ENCODE data around the gene AFDN.
"Not testable (repeated sequence)": the region's sequence is repeated elsewhere in the genome, so short reads cannot be mapped to it uniquely, and the experiment has no call there.

Gene AFDN

DNA sequence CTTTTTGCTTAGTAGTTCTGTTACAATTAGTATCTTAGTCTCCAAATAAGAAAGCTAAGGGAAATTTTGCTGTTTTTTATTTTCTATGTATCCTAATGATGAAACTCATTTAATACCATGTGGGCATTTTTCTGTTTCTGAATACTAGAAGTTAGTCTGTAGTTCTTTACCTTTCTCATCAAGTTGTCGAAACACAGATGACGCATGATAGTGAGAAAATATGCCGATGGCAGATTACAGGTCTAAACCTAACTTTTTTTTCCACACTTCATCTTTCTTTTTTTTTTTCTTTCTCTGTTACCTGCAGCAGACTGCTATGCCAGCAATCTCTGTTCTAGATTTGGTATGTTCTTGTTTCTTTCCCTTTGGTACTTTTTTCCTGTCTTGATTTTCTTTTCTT, 127.4 kb downstream of the AFDN start:
- DNase-seq (ENCODE audit: low spot score): no peak

DNA sequence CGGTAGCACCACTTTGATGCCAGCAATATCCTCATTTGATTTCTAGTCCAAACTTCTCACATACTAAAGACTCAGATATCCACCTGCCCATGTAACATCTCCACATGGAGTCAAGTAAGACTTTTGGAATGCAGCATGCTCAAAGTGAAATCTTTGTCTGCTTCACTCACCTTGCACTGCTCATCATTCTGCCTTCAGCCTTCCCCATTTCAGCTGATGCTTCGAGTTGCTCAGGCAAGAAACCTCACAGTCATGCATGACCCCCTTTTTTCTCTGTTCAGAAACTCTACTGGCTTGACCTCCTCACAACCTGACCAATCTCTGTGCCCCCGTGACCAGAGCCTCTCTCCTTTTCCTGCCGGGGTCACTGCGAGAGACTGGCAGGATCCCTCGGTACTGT, 129.8 kb downstream of the AFDN start:
- DNase-seq (ENCODE audit: low spot score): no peak

DNA sequence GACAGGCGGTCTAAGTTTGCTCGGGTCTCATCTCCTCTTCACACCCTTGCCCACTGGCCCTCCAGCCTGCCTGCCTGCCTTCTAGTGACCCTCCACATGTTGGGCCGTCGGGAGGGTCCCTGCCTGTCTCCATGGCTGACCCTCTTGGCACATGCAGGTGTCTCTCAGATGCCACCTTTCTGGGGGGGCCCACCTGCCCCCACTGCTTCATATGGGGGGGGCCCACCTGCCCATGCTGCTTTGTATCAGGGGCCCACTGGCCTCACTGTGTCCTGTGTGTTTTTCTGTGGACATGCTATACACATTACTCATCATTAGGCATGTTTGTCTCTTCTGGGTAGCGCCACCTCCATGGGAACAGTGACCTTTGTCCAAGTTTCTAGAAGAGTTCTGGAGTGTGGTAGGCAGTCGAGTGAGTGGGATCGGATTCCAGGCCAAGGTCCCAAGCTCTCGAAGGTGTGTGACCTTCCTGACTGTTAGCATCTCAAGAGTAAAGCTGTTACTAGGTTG, 130.3 kb downstream of the AFDN start:
- DNase-seq (ENCODE audit: low spot score): peak; percentile 11

DNA sequence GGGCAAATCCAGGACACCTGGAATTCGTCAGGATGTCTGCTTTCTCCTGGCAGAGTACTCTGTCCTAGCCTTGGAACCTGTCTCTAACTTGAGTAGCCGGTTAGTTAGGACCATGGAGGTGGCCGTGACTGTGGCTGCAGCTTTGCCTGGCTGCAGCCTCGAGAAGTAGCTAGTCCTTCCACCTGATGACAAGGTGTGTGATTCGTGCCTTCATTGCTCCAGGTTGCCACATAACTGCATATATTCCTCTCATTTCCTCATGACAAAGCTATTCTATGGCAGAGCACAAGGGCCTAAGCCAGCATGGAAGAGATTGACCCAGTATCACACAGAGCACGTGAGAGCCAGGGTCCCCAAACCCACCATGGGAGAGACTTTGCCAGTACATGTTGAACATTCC, 130.9 kb downstream of the AFDN start:
- no peak for DNase-seq (ENCODE audit: low spot score)

DNA sequence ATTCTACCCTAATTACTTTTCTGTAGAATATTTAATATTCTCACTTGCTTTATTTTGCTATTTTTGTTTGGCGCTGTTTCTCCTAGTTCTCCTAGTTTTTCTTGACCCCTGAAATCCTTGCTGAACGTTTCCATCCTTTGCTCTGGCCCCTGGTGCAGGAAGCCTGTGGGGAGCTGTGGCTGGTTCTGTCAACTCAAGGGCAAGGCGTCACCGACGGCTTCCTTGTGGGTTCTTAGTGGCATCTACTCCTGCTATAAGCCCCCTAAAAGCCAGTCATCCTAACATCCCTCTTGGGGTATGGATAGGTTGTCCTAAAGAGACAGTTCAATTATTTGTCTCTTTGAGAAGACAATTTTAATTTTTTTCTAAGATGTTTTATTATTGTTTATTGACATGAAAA, 133.9 kb downstream of the AFDN start:
- no peak for DNase-seq (ENCODE audit: low spot score)

DNA sequence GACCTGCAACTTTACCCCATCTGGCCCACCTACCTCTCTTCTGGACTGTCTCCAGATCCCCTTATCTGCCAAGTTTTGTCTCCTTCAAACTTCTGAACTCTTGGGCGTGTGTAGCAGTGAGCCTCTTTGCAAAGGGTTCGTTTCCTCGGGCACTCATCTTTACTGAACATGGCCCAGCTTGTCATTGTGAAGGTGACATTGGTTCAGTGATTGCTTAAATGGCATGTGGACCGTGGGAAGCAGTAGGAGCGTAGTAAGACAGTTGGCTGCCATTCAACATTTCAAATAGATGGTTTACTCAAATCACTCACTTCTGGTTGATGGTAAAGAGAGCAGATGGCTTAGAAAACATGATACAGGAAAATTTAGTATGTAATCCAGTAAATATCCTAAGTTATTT, 136.0 kb downstream of the AFDN start:
- DNase-seq (ENCODE audit: low spot score): no peak

DNA sequence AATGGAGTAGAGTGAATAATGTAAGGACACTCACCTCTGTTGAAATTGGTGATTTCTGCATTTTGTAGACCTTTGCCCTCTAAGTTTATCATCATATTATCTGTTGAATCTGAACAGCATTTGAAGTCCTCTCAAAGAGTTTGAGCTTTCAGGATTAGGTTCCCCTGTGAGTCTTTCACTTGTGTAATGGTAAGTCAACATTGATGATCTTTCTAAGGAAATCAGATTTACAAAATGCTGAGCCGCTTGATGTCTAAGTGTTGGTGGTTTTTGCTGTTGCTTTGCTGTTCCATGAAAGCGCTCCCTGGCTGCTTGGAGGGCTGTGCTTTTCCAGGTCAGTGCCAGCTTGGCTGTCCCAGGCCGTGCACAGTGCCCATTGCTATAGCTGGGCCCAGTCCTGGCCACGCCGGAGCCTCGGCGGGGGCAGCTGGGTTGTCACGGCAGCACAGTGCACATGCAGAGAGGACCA, 136.9 kb downstream of the AFDN start:
- DNase-seq (ENCODE audit: low spot score): no peak

DNA sequence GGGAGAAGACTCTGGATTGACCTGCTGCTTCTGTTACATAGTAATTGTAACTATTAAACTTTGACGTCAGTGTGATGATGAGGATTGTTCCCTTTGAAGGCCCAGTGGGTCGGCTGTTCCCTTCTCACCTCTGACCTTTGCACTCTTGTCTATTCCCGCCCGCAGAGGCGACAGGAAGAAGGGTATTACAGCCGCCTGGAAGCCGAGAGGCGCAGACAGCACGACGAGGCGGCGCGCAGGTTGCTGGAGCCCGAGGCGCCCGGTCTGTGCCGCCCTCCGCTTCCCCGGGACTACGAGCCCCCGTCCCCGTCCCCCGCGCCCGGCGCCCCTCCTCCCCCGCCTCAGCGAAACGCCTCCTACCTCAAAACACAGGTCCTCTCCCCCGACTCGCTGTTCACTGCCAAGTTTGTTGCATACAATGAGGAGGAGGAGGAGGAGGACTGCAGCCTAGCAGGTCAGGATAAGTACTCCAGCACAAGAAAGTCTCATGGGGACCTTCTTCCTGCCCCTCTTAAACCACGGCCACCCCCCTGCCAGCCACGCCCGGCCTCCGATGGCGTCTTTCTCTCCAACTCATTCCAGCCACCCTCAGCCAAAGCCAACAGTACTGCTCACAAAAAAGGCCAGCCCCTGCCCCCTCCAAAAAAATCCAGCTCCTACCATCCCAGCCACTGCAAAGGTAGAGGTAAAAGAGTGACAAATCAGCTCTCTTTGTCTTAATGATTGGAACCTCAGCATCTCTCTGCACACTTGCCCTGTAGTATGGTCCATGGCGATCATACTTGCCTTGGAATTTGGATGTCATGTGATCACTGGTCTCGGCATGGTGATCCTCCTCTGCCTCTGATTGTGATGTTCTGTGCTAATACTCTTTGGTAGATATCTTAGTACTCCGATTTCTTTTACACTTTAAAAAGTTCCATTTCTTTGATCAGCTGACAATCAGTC, 139.2 kb downstream of the AFDN start:
- DNase-seq (ENCODE audit: low spot score): no peak

DNA sequence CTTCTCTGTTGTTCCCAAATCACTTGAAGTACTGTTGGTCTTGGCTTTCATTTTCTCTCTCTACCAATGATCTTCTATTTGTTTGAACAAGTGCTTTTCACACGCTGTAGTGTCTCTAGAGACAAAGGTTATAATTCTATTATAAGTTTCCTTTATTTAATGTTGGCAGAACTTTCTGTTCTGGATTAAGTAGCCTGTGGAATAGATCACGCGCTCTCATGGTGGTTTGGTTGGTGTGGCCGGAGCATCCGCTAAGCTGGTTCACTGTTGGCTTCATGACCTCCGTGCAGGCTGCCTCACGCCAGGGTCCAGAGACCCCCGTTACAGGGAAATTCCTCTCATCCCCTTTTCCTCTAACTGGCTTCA, 139.8 kb downstream of the AFDN start:
- DNase-seq (ENCODE audit: low spot score): no peak

DNA sequence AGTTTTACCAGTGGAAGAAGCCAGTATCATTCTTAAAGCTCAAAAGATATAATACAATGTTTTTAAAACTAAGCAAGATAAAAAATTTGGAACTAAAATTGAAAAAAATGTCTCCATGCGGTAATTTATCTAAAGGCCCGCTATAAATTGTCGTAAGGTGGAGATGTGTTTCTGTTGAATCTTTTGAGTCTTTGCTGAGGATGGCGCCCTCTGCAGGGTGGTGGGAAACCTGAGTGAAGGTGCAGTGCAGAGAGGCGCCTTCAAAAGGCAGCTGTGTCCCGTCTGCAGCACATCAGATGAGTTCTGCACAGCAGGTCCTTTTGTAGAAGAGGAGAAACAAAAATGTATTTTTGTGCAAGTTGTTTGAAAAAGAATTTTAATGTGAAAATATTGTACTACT, 141.4 kb downstream of the AFDN start:
- no peak for DNase-seq (ENCODE audit: low spot score)

DNA sequence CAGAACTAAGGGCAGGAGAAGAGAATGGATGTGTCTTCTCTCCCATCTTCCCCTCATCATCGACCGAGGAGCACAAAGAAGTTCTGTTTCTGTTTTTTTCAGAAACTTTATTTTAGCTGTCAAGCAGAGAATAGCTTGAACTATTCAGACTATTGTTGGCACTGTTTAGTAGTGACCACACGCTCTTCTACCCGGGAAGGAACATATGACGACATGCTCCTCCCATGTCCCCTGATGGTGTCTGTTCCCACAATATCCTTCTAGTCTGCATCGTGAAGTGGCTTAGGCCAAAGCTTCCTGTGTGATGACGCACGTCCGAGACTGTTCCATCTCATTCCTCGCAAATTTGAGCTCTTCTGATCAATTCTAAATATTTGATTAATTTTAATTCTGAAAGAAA, 143.5 kb downstream of the AFDN start:
- no peak for DNase-seq (ENCODE audit: low spot score)

DNA sequence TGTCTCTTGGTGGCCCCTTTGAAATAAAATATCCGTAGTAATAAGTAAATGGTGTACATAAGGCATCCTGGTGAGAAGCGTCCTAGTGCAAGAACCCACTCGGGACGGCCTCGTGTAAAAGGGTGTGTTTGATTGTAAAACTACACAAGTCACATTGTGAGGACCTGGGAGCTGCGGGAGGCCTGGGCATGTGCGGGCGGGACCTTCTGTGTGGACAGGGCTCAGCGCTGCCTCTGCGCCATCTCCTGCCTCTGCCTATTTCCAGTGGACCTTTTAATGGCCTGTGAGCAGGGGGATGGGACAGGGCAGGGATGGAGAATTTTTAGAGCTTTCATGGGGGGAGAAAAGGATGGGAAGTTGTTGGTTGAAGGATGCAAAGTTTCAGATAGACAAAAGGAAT, 145.5 kb downstream of the AFDN start:
- no peak for DNase-seq (ENCODE audit: low spot score)

DNA sequence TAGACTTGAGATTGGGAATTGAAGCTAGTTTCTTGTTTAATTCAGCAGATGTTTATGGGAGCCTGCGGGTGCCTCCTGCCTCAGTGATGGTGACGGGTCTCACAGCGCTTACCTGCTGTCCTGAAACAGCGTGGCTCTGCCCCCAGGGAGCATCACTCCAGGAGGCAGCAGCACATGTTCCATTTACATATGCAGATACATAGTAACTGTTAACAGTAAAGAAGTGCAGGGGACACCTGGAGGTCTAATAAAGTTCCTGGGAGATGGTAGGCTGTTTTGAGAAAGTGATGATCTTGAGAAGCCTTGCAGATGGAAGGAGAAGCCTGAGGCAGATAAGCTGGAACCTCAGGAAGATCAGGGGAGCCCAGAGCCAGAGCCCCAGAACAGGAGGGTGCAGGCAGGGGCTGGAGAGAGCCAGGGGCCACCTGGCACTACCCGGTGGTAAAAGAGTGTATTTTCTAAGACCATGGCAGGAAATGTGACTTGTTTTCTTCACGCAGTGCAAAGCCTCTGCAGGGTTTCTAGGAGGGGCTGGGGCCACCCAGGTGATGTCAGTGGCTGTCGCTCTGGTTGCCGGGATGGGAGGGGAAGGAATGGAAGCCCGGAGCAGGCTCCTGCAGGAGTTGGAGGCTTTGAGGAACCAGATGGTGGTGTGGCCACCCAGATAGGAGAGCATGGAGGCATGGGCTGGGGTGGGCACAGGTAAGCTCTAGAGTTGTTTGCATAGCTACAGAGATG, 146.6 kb downstream of the AFDN start:
- DNase-seq (ENCODE audit: low spot score): no peak

DNA sequence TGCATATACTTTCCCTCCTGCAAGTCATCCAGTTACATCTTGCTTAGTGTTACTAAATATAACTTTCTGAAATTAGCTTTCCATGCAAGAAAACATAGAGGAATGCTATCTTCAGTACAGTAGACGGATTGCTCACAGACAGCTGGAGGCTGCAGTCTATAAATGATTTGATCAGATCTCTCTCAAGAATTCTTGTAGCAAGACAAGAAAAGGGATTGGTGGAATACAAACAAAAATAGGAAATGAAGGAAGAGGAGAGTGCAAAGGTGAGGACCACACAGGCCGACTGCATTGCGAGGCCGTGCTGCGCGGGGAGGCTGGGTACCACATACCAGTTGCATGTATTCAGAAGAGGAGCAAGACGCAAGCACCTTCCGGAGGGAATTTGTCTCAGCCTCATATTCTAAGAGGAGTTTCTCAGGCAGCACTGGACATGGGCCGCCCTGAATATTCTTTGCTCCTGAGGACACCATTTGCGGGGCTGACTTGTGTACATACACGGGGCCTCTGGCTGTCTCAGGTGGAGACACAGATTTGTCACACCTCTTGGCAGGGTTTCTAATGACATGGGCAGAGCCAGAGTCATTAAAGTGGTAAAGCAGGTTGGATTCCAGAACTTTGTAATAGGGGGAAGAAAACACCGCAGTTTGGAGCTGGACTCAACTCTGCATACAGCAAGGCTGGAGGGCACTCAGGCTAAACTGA, 148.1 kb downstream of the AFDN start:
- DNase-seq (ENCODE audit: low spot score): no peak

DNA sequence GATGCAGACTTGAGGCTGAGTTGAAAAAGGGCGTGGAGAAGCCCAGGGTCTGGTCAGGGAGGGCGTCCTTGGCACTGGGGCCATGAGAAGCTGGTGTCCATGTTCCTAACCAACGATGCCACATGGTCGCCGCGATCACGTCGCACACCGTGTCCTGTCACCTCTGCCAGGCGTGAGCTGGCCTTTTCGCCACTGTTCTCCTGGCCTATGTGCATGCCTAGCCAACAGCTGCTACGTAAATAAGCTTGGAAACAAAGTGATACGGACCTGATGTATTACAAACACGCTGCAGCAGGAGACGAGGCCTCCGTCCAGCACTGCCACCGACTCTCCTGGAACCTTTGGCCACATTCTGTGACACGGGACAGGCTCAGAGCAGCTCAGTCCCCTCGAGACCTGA, 148.7 kb downstream of the AFDN start:
- no peak for DNase-seq (ENCODE audit: low spot score)

DNA sequence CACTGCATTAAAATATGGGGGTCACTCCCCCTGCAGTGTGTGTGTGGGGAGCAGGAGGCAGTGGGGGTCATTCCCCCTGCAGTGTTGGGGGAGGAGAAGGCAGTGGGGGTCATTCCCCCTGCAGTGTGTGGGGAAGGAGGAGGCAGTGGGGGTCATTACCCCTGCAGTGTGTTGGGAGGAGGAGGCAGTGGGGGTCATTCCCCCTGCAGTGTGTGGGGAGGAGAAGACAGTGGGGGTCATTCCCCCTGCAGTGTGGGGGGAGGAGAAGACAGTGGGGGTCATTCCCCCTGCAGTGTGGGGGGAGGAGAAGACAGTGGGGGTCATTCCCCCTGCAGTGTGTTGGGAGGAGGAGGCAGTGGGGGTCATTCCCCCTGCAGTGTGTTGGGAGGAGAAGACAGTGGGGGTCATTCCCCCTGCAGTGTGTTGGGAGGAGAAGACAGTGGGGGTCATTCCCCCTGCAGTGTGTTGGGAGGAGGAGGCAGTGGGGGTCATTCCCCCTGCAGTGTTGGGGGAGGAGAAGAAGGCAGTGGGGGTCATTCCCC, 149.5 kb downstream of the AFDN start:
- DNase-seq (ENCODE audit: low spot score): not testable (repeated sequence)

DNA sequence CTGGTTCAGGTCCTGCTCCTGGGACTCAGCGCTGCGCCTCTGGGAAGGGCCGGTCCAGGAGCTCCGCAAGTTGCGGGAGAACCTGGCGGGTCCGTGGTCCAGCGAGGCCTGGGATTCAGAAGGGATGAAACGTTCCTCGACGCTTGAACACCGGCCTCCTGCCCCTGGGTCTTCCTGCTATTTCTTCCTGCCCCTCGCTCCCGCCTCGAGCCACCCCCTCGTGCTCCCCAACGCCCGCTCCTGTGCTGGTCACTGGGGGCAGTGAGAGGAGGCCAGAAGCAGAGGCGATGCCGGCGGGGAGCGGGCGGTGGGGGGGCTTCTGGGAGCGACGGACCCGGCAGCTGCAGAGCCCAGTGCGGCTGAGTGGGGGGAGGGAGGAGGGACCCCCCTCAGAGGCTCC, 150.0 kb downstream of the AFDN start:
- DNase-seq (ENCODE audit: low spot score): no peak

DNA sequence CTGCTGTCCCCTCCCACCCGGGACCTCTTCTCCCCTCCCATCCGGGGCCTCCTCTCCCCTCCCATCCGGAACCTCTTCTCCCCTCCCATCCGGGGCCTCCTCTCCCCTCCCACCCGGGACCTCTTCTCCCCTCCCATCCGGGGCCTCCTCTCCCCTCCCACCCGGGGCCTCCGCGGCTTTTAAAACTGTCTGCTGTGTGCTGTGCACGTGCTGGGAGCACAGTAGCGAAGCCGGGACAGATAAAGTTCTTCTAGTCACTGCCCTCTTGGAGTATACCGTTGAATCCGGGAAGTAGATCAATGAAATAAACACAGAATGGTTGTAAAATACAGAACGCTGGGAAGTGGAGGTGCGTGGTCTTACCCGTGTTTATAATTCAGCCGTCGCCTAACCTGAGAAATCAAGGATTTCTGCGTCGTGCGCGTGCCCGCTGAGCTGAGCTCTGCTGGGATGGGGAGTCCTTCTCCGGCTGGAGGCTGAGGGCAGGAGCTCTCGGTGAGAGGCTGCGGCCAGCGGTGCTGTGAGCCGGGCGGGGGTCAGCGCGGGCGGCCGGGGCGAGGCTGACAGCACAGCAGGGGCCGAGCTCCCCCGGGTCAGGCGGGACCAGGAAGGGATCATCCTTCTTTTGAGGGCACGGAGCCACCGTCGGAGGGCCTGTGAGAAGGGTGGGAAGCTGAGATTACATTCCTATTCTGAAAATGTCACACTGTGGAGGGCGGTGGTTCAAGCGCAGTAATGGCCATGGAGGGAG, 151.2 kb downstream of the AFDN start:
- DNase-seq (ENCODE audit: low spot score): no peak

DNA sequence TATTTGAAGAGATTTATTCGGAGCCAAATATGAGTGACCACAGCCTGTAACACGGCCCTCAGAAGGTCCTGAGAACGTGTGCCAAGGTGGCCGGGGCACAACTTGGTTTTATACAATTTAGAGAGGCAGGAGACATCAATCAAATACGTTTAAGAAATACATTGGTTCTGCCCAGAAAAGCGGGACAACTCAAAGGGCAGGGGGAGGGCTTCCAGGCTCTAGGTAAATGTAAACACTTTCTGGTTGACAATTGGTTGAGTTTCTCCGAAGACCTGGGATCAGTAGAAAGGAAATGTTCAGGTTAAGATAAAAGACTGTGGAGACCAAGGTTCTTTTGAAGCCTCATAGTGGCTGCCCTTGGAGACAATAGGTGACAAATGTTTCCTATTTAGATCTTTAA, 151.9 kb downstream of the AFDN start:
- no peak for DNase-seq (ENCODE audit: low spot score)

DNA sequence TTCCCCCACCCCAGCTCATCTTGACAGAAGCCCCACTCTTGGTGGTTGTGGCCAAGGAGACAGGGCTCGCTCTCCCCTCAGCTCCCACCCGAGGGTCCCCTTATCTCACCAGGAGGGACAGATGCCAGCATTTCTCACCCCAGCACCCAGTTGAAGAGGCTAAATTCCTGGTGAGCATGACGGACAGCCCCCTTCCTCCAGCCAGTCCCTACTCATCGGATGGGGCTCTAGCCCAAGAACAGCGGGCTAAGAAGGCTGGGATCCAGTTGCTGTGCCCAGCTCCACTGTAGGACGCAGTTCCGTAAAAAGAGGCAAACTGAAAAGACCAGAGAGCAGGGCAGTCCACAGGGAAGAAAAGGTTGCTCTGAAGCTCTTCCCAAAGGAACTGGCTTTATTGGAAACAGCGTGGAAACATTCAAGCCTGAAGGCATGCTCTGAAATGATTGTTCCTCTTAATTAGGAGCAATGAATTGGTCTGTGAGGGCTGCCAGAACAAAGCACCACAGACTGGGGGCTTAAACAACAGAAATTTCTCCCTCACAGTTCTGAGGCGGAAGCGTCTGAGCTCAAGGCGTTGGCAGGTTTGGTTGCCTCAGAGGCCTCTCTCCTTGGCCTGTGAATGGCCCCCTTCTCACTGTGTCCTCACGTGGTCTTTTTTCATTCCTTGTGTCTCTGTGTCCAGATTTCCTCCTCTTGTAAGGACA, 152.9 kb downstream of the AFDN start:
- DNase-seq (ENCODE audit: low spot score): no peak
